Pancreas (tissue), 10 donors: Measurements from ENCODE around the gene FADS3. TPM values are rescaled to one million over a fixed set of nuclear protein-coding genes. Genes with fewer than 3 reads are reported as not detected.
"Not testable (repeated sequence)": the region's sequence is repeated elsewhere in the genome, so short reads cannot be mapped to it uniquely, and the experiment has no call there.

Experiments used
- ATAC-seq, 4 donors: fragments of 200-7000 bp; cut with Tn5 transposase; one replicate each; pipeline versions ENCODE4 v1.8.0 to v1.9.1; 2020; ENCODE audit warnings: mild to moderate bottlenecking in 4 of 4, moderate library complexity in 4 of 4
- DNase-seq, 6 donors: peaks; one replicate each; pipeline ENCODE4 v3.0.0-alpha.2; 2020
- FAIRE-seq: peaks from 2 replicates; lab custom pipeline; 2012; peaks lifted over from hg19 to GRCh38; lab: Jason Lieb, UNC
- H3K27ac ChIP-seq, 4 donors: fragments of 200-600 bp; sonication (generic); 1 replicate in 3 of 4; 2 replicates in 1 of 4; pipeline versions ENCODE4 v1.5.0 to v1.8.0; 2020
- H3K27me3 ChIP-seq, 4 donors: fragments of 200-600 bp; one replicate each; pipeline ENCODE4 v1.8.0; 2021
- H3K36me3 ChIP-seq, 3 donors: fragments of 200-600 bp; sonication (generic) in 1 of 3; one replicate each; pipeline versions ENCODE4 v1.5.0 to v1.8.0; 2020 to 2021
- H3K4me1 ChIP-seq, 3 donors: fragments of 200-600 bp; one replicate each; pipeline ENCODE4 v1.8.0; 2021
- H3K4me3 ChIP-seq, 4 donors: fragments of 200-600 bp; sonication (generic) in 2 of 4; one replicate each; pipeline versions ENCODE4 v1.5.0 to v1.8.0; 2020 to 2021
- H3K9me3 ChIP-seq, 4 donors: fragments of 200-600 bp; one replicate each; pipeline ENCODE4 v1.8.0; 2021
- CTCF ChIP-seq, 4 donors: fragments of 200-600 bp; sonication (generic) in 3 of 4; IDR thresholded peaks; one replicate each; pipeline versions ENCODE4 v1.5.0 to v1.8.0; 2021; ENCODE audit warnings: antibody characterized with exemption in 4 of 4
- WGBS, 2 donors: extraction: QIAGEN DNeasy Blood & Tissue Kit; methylation state at CpG; one replicate each; pipeline ENCODE4 v1.1.7; 2013; 5-methylcytosine and 5-hydroxymethylcytosine counted together
- intact Hi-C, 3 donors: fragments of 100-400 bp; cut with DNase I; formaldehyde crosslinking; loops; one replicate each; pipeline versions ENCODE4 v1.11.1 to v1.14.2; 2022
- polyA plus RNA-seq, 2 donors: library from polyadenylated mRNA; stranded (reverse); fragments of 200-250 nt; gene quantifications; one replicate each; pipeline ENCODE4 v1.2.3, GENCODE V29; 2013
- total RNA-seq, 6 donors: library from RNA; stranded (reverse); fragmentation: NEBNext Ultra II Directional in 4 of 6; extraction: Animal tissue kit (Norgen Biotek cat#: 25700) in 4 of 6; gene quantifications; one replicate each; pipeline versions ENCODE4 v1.2.1 to v1.2.4, GENCODE V29; 2021 to 2023
- donor health status: healthy with polysubstance abuse.
- donor health status: DM: no; HTN: no; CAD: no; lungs with moderate emphysema.
- donor health status: DM: no; HTN: no; CAD: no.
- donor health status: control.
- donor health status: control.
- donor health status: Bipolar disorder and iron deficiency.
- donor health status: DM: yes; HTN: yes; CAD: no.
- donor health status: DM: no; HTN: no; CAD: no.
- donor health status: DM: no; HTN: no; CAD: no.
- donor health status: DM: yes; HTN: yes; CAD: no.

FADS3 gene
- total and polyA plus RNA-seq, 8 donors: 11.2 to 42.7 (median 19.9) TPM

GRCh38 chr11:61885166-61885778 lies 6.1 kb downstream of the FADS3 start:
- DNase-seq: peak in 1 of 6 donors; percentile 47
- FAIRE-seq: no peak

GRCh38 chr11:61883947-61884346 lies 7.4 kb downstream of the FADS3 start:
- TF ChIP-seq CTCF (IDR thresholded peaks at IDR 0.05): no peak
- 77 to 79% methylated on average over 5 of the region's 5 CpGs for WGBS, 2 donors
- Histone ChIP-seq H3K27ac (no peak overlapping the region), H3K4me3 (no peak overlapping the region), H3K4me1 (no peaks in the 10 kb centered on the region), H3K9me3 (no peaks in the 10 kb centered on the region), H3K36me3 (no peaks in the 10 kb centered on the region), H3K27me3 (no peaks in the 10 kb centered on the region)
- intact Hi-C loops: no loop called here
- ATAC-seq: no peak
- no peak for DNase-seq
- FAIRE-seq: no peak

More at GRCh38 chr11:61885166-61885778, 6.1 kb downstream of the FADS3 start:
- WGBS, 2 donors: 89 to 94% methylated on average over 7 of the region's 7 CpGs
- no peaks in the 10 kb centered on the region for H3K9me3 ChIP-seq
- H3K36me3 ChIP-seq: no peaks in the 10 kb centered on the region
- no peak overlapping the region for H3K27ac ChIP-seq
- no peaks in the 10 kb centered on the region for H3K27me3 ChIP-seq
- TF ChIP-seq CTCF (IDR thresholded peaks at IDR 0.05): no peak
- ATAC-seq: no peak
- H3K4me3 ChIP-seq: no peak overlapping the region
- H3K4me1 ChIP-seq: peaks cover 0 to 3% (median 0%) of the 10 kb centered on the region in 3 donors
- intact Hi-C loops: no loop called here

GRCh38 chr11:61883327-61883726 lies 8.0 kb downstream of the FADS3 start:
- no peaks in the 10 kb centered on the region for H3K4me1 ChIP-seq
- H3K36me3 ChIP-seq: no peaks in the 10 kb centered on the region
- H3K4me3 ChIP-seq: no peak overlapping the region
- intact Hi-C loops: no loop called here
- ATAC-seq: no peak
- H3K27me3 ChIP-seq: no peaks in the 10 kb centered on the region
- no peak for FAIRE-seq
- TF ChIP-seq CTCF (IDR thresholded peaks at IDR 0.05): no peak
- H3K9me3 ChIP-seq: no peaks in the 10 kb centered on the region
- 89 to 95% methylated on average over 10 of the region's 10 CpGs for WGBS, 2 donors
- DNase-seq: no peak
- H3K27ac ChIP-seq: no peak overlapping the region

- no peak overlapping the region for H3K27ac ChIP-seq
- no peak overlapping the region for H3K4me3 ChIP-seq
- no peak for DNase-seq
- no peaks in the 10 kb centered on the region for H3K9me3 ChIP-seq
- H3K36me3 ChIP-seq: no peaks in the 10 kb centered on the region
- no peak for ATAC-seq
- no peak for TF ChIP-seq CTCF (IDR thresholded peaks at IDR 0.05)
- WGBS, 2 donors: 73 to 91% methylated on average over 6 of the region's 6 CpGs
- no peaks in the 10 kb centered on the region for H3K27me3 ChIP-seq
- FAIRE-seq: no peak
- intact Hi-C loops: no loop called here
- H3K4me1 ChIP-seq: no peaks in the 10 kb centered on the region
Measured at GRCh38 chr11:61882879-61883278, 8.5 kb downstream of the FADS3 start.

- H3K9me3 ChIP-seq, H3K36me3 ChIP-seq, FAIRE-seq, H3K27me3 ChIP-seq, DNase-seq, ATAC-seq, H3K4me3 ChIP-seq, intact Hi-C loops, H3K4me1 ChIP-seq, H3K27ac ChIP-seq: not testable (repeated sequence)
- 85 to 95% methylated on average over 3 of the region's 3 CpGs for WGBS, 2 donors
Measured at GRCh38 chr11:61882267-61882666, 9.1 kb downstream of the FADS3 start.
